Neutrophil (primary cell): ENCODE results near the gene NID1.

ENCODE experiments used
- H3K27ac ChIP-seq: fragments of 200-600 bp; sonication (generic); 2 replicates; pipeline ENCODE4 v1.5.1; 2016; ENCODE audit warnings: mild to moderate bottlenecking, moderate library complexity
- H3K27me3 ChIP-seq: fragments of 200-600 bp; sonication (generic); 2 replicates; pipeline ENCODE4 v1.6.0; 2016; ENCODE audit warnings: mild to moderate bottlenecking
- H3K36me3 ChIP-seq: fragments of 200-600 bp; sonication (generic); 2 replicates; pipeline ENCODE4 v1.5.1; 2017
- H3K4me1 ChIP-seq, 2 experiments: fragments of 200-600 bp in 1 of 2; sonication (generic) in 1 of 2; 1 replicate in 1 of 2; 2 replicates in 1 of 2; pipeline versions ENCODE4 v1.5.1 to v1.6.1; 2013 to 2016; ENCODE audit warnings: low read depth in 1 of 2, low read length in 1 of 2, mild to moderate bottlenecking in 1 of 2, moderate library complexity in 1 of 2; ENCODE audit not compliant: control insufficient read depth in 1 of 2, insufficient read depth in 1 of 2
- H3K4me3 ChIP-seq, 2 experiments: fragments of 200-600 bp in 1 of 2; sonication (generic) in 1 of 2; 1 replicate in 1 of 2; 2 replicates in 1 of 2; pipeline ENCODE4 v1.5.1; 2013 to 2016; ENCODE audit warnings: low read depth in 1 of 2, low read length in 1 of 2, mild to moderate bottlenecking in 1 of 2, moderate library complexity in 1 of 2
- H3K9me3 ChIP-seq: fragments of 200-600 bp; sonication (generic); 2 replicates; pipeline ENCODE4 v1.5.1; 2016
- CTCF ChIP-seq: fragments of 200-600 bp; sonication (generic); IDR thresholded peaks from 2 replicates; pipeline ENCODE4 v1.5.1; 2016; ENCODE audit warnings: antibody characterized with exemption

Gene NID1

DNA sequence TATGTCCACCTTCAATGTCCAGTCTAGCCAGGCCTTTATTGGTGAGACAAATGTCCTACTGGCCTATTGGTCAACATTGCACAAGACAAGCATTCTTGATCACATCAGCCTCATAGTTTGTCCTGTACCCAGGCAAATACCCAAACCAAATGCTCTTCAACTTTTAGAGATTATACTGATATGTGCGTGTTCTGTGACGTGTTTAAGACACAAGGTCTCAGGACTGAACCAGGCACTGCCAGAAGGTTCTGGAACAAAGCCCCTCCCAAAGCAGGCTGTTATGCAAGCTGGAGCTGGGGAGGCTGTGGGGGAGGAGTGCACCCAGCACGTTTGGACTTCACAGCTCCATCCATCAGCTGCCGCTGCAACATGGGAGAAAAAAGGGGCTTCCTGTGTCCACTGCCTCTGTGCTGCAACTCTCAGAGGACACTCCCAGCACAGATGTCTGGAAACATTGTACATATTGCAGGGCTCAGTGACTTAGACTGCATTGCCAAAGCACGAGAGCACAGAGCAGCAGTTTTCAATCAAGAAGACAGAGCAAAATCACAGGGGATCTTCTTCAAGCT lies 45.9 kb downstream of the NID1 start:
- H3K27me3 ChIP-seq = no peaks in the 10 kb centered on the region
- no peaks in the 10 kb centered on the region for H3K4me1 ChIP-seq
- H3K36me3 ChIP-seq = no peaks in the 10 kb centered on the region
- no peaks in the 10 kb centered on the region for H3K9me3 ChIP-seq
- H3K27ac ChIP-seq = no peak overlapping the region
- no peak overlapping the region for H3K4me3 ChIP-seq
- no peak for TF ChIP-seq CTCF

DNA sequence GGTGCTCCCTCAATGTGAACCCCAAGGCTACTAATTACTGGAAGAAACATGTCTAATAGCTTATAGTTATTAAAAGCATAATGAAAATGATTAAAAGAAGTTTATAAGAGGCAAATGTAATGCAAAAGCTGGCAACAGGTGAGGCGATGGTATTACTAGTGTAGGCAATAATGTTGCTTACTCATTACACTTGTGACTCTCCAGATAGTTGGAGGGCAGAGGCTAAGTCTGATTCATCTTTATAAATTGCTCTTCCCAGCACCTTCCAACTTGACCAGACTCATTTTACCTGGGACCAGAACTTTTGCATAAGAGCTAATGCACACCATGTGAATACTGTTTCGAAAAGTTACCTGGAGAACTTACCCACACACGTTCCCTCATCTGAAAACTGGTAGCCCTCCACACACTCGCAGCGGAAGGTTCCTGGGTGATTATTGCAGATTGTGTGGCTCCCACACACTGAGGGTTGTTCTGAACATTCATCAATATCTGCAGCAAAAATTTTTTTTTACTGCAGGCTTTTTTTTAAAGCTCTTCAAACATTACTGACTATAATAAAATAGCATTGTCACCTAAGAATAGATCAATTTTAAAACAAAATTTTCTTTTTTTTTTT lies 48.0 kb downstream of the NID1 start:
- Histone ChIP-seq H3K4me1 (no peaks in the 10 kb centered on the region), H3K27ac (no peak overlapping the region), H3K36me3 (no peaks in the 10 kb centered on the region), H3K4me3 (no peak overlapping the region), H3K27me3 (no peaks in the 10 kb centered on the region), H3K9me3 (no peaks in the 10 kb centered on the region)
- TF ChIP-seq CTCF = no peak

- no peak for TF ChIP-seq CTCF
- no peaks in the 10 kb centered on the region for H3K36me3 ChIP-seq
- H3K27me3 ChIP-seq = no peaks in the 10 kb centered on the region
- no peak overlapping the region for H3K4me3 ChIP-seq
- no peaks in the 10 kb centered on the region for H3K9me3 ChIP-seq
- H3K27ac ChIP-seq = no peak overlapping the region
- no peaks in the 10 kb centered on the region for H3K4me1 ChIP-seq
These were observed 48.8 kb downstream of the NID1 start for GRCh38 chr1:236016083-236016482.

DNA sequence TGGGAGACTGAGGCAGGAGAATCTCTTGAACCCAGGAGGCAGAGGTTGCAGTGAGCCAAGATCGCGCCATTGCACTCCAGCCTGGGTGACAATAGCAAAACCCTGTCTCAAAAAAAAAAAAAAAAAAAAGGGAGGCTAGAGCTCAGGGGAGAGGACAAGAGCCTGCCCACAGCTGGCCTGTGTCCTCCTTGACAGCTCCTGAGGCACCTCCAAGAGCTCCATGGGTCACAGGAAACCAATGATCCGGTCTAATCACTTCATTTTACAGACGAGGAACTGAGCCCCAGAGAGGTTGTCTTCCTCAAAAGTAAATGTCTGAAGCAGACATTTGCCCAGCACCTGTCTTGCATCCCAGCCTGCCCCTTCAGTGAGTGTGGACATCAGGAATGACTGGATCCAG lies 49.4 kb downstream of the NID1 start:
- no peaks in the 10 kb centered on the region for H3K36me3 ChIP-seq
- no peaks in the 10 kb centered on the region for H3K9me3 ChIP-seq
- H3K4me3 ChIP-seq = no peak overlapping the region
- H3K27me3 ChIP-seq = no peaks in the 10 kb centered on the region
- H3K27ac ChIP-seq = no peak overlapping the region
- H3K4me1 ChIP-seq = no peaks in the 10 kb centered on the region
- no peak for TF ChIP-seq CTCF

DNA sequence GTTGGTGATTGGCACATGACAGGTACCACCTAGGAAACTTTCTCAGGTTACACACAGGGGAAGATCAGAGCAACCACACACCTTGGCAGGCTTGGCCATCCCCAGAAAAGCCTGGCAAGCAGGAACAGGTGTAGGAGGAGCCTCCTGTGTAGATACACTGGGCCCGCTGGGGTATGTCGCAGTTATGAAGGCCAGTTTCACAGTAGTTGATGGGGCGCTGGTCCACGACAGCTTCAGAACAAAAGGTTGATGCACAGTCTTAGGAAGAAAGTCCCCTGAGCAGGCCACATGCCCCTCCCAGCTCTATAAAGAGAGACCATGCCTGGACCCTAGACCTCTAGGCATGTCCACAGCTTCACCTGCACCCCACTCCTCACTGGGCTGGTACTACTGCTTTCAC lies 51.6 kb downstream of the NID1 start:
- Histone ChIP-seq H3K4me3 (no peak overlapping the region), H3K27ac (no peak overlapping the region), H3K4me1 (no peaks in the 10 kb centered on the region), H3K9me3 (no peaks in the 10 kb centered on the region), H3K36me3 (no peaks in the 10 kb centered on the region), H3K27me3 (no peaks in the 10 kb centered on the region)
- TF ChIP-seq CTCF = no peak
